GM19240 (cell line): ENCODE results near the gene SLN.

Experiments
- DNase-seq: peaks from one replicate; pipeline ENCODE4 v3.0.0; 2011; ENCODE audit warnings: low spot score; ENCODE audit not compliant: insufficient read length

Gene SLN

DNA sequence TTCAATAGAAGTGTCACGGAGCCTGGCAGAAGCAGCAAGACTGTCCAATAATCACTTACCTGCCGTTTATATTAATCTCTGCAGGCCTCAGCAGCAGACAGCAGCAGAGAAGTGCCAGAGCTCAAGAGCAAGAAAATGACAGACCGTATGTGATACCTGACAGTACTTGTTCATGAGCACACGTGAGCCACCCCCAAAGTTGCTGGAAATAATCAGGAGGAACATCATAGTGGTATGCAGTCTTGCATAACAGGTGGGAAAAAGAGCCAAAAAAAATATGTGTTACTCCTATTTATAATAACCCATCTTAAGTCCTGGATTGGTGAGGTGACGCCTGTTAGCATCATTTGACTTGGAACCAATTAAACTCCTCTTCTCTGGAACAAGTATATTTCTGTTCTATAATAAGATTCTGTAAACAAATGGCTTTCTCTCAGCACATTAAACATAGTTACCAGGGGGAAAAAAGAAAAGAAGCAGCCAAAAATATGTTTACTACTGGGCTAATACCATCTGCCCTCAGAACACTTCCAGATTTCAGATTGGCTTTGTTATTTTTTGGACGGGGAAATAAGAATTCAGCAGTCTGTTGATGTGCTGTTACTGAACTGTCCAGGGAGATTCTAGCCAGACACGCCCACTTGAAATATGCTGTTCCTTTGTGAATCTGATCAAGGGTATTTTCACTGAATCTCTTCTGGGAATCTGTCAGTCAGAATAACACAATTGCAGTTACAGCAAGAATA is 7.9 kb upstream of the SLN start:
- DNase-seq = no peak

DNA sequence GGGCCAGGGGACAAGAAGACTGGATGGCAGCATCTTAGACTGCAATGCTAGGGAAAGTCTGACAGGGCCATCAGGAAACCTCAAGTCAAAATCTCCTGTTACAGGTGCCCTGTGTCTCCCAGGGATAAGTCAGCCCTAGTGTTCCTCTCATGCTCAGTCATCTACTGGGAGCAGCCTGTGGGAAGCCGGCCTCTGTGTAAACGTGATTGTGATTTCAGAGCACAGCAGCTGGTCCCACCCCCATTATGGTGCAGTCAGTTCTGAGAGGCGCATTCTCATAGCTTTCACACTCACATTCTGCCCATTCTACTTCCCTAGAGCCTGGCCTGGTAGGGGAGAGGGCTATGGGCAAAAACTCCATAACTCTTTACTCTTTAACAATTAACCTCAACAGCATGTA is 7.2 kb upstream of the SLN start:
- DNase-seq = no peak

DNA sequence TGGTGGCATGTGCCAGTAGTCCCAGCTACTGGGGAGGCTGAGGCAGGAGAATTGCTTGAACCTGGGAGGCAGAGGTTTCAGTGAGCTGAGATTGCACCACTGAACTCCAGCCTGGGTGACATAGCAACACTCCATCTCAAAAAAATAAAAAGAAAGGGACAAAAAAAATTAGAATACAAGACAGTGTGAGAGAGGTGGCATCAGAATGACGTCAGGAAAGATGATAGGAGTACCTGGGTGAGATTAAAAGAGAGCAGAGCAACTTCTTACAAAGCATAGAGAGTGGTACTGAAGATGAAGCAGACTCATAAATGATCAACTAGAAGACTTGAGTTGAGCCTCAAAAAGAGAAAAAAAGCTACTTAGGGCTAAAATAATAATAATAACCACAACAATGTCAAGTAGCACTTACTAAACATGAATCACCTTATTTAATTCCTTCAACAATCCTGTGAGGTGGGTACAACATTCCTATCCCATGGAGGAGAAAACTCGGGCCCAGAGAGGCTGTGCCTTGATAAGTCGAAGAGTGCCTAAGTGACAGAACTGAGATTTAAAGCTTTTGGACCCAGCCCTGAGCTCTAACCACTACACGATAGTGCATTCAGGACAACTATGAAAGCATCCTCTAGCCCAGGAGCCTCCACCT is 5.2 kb upstream of the SLN start:
- no peak for DNase-seq

DNA sequence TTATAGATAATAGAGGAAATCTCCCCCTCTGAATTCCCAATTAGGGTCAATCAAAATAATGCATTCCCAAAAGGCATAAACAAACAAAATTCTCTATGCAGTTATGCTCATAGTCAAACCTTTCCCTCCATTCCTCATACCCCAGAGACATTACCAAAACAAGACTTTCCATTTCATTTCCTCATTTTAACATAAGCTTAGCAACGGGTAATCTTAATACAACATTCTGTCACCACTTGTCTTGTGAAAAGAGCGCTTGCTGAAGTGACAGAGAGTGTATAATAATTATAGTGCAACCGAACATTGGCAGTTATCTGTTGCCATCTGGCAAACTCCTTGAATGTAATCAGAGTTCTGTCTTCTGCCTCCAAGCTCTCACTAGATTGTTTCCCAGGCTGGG is 1.2 kb upstream of the SLN start:
- DNase-seq = no peak

DNA sequence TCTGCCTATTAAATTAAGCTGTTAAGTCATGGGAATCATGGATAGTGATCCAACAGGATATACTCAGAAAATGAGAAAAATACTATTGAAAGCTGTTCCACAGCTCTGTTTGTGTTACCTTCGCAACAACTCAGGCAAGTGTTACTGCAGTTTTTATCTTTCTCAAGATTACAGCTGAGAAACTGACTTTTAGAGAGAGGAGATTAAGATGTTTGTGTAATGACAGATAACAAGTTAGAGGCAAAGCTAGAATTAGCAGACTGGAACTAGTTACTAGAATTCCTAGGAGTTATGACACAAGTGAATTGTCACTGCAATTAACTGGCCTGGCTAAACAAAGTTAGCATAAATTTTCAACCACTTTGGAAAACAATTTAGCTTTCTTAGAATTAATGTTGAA is 1.6 kb downstream of the SLN start:
- DNase-seq = no peak

DNA sequence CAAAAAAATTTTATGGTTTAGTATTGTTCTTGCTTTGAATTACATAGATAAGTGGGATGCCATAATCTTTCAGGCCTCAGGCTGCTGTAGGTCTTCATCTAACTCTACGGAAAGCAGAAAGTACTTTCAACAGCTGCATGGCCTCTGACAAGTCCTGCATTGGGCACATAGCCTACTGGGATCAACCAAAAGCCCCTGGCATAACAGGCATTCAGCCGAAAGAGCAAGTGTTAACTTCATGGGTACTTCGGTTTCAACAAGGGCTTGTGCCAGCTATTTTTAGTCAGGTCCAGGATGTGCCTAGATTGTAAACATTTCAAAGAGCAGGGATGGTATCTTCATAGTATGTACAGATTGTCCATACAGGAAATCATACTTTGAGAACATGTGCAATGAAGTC is 3.1 kb downstream of the SLN start:
- DNase-seq = no peak

DNA sequence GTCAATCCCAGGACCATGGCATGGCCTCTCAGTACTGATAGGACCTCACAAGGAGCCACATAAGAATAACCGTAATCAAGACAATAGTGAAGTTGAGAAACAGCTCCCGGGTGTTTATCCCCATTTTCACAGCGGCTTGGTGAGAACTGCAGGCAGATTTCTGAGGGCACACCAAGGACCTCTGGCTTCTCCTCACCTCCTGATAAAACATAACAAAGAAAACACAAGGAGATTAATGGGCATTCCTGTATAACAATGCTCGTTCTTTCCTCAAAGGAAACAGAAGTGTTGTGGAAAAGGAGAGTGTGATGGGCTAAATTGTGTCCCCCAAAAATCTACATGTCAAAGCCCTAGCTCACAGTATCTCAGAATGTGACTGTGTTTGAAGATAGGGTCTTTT is 4.0 kb downstream of the SLN start:
- no peak for DNase-seq

DNA sequence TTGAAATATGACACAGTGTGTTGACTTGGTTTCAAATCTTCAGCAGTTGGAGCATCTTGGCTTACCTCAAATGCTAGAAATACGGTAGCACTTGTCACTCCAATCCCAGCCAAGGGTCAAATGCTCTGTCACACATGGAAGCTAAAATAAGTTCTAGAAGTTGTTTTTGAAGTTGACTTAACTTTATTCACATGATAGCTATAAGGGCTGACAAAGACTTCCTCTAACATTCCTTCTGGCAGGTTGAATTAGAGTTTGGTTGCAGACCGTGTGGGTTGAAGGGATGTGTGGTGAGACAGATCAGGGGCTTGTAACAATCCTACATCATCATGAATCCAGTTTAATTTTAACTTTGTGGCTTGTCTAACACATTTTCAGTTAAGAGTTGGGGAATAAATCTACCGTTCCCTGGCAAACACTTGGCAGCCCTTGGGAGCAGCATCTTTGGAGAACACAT is 4.6 kb downstream of the SLN start:
- no peak for DNase-seq

DNA sequence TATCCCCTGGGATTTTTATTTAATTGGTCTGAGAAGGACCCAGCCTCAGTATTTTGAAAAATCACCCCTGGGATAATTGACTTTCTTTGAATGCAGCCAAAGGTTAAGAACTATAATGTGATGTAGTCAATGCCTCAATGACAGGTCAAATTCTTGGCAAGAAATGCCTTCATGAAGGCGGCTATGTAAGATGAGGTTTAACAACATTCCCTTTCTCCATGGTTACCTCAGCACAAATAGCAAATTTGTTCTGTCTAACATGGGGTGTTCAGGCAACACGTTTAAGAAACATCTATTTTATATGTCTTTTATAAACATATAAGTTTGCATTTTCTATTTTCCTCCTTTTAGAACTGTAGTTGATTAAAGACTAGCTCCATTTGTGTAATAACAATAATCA is 5.3 kb downstream of the SLN start:
- DNase-seq = no peak

DNA sequence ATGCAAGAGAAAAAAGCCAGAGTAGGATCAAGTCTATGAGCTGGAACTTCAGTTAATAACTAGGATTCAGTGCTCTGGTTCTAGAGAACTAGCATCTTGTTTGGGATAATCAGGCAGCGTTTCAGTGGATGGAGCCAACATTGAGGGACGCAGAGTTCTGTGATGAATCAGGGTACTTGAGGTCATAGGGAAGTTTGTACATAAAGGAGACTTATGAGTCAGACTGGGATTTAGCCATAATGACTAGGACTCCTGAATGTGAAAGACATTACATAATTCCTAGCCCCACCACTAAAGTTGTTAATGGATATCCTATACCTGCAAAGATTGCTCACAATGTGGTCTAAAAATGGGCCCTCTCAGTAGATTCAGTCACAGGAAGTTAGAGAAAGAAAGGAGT is 6.8 kb downstream of the SLN start:
- DNase-seq = no peak

DNA sequence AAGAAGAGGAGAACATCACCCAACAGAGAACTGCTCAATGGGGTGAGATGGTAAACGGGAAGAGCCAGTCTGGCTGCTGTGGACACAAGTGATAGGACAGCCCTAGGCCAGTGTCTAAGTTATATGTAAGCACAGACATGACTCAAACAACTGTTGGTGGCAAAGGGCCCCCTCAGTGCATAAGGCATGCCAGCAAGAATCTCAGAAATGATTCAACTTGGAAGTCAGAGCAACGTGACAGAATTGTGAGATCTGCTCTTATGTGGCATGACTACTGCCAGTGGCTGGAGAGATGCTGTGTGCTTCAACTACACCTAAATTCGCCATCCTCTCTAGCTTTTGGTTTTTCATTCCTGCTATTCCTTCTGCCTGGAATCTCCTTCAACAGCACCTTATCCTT is 7.4 kb downstream of the SLN start:
- DNase-seq = no peak

DNA sequence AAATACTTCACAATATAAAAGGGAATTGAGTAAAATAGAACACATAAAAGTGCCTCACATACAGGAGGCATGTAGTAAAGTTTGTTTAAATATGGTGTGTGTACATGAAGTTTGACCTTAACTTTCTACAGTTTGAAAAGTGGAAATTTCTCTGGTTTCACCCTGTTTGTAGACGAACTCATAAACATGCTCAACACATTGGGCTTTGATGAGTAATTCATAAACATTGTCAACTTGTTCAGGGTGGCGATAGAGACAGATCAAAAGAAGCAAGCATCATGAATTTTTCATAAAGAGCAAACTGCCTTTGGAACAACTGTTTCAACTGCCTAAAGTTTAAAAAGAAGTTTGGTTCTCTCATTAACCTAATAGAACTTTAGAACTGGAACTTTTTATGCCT is 9.1 kb downstream of the SLN start:
- no peak for DNase-seq

DNA sequence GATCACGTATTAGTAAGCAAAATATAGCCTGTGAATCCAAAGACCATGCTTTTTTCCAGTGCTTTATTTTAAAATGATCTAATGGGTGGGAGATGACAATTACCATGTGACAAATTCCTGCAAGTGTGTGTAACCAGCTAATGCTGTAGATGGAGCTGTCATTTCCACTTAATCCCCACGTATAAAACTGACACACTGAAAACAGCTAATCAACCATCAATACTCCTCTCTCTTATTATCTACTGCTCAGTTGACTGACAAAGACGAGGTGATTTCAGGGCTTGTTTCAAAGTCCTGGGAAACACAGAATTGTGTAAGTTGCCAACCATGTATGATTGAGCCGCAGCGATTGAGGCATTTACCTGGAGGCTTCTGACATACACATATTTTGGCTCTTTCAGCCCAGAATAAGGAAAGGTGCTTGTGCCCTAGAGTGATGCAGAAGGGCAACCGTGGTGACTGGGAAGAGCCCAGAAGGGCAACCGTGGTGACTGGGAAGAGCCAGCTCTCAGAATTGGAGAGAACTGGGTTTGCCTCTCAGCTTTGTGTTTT is 9.7 kb downstream of the SLN start:
- DNase-seq = no peak

DNA sequence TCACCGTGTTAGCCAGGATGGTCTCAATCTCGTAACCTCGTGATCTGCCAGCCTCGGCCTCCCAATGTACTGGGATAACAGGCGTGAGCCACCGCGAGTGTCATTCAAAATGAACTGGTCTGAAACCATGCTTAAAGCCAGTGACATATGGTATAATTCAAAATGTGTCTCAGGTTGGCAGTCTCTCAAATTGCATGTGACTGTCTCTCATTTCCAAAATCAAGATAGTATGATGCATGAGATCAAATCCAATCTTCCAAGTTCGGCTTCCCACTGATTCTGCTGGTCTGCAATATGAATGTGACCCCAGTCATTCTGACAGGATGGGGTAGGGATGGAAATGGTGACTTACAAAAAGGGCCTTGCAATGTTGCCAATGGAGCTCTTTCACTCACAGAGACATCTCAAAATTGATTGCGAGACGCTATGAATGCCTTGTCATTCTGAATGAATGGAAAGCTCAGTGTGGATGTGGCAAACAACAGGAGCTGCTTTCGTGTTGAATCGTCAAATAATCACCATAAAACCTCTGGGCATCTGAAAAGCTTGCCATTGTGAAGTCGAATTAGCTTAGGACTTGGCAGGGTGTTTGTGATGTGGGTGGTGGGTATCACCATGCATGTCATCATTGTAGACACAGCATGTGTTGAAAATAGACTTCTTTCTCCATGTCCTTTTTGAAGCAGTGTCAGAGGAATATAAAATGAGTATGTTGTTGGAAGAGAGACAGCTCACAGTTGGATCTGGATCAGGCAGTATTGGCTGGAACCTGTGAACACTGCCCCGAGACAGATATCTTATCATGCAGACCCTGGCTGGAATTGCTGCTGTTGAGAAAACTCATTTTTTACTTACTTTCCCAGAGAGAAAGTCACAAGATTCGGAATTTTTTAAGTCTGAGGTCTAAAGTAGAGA is 12.2 kb downstream of the SLN start:
- DNase-seq = no peak

DNA sequence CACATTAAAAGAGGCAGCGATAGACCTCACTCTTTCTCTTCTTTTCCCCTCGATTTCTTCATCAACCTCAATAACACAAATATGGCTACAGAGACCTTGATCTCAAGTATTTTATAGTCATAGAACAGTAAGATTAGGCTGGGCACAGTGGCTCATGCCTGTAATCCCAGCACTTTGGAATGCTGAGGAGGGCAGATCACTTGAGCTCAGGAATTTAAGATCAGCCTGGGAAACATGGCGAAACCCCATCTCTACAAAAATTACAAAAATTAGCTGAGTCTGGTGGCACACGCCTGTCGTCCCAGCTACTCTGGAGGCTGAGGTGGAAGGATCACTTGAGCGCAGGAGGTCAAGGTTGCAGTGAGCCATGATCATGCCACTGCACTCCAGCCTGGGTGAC is 14.6 kb downstream of the SLN start:
- no peak for DNase-seq

DNA sequence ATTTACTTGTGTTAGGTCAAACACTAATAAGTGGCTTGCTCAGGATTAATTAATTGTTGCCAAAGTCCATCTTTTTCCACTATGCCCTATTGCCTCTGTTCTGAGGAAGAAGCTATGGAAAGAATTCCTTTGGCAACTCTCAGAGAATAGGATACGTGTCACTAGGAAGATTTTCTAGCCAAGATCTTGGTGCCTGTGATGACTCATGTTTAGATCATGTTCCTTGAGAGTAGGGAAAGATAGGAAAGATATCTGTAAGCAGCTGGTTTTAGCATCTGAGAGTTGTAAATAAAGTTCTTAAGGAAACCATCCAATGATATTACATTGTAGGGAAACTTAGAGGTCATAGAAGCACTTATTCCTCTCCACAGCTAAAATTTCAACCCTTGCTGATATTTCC is 15.7 kb downstream of the SLN start:
- DNase-seq = no peak

DNA sequence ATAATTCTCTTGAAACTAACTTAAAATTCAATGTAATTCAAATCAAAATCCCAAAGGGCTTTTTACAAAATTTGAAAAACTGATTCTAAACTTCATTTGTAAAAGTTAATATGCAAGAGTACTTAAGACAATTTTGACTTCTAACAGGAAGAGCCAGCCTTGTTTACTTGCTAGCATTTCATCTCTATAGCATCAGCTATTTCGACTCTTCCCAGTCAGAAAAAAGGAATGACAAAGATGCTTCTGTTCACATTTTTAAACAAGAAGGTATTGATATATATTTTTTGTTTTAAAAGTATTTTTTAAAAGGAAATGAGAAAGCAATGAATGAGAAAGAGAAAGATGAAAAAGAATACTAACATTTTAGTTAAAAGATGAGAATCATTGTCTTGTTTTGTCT is 16.4 kb downstream of the SLN start:
- DNase-seq = no peak

DNA sequence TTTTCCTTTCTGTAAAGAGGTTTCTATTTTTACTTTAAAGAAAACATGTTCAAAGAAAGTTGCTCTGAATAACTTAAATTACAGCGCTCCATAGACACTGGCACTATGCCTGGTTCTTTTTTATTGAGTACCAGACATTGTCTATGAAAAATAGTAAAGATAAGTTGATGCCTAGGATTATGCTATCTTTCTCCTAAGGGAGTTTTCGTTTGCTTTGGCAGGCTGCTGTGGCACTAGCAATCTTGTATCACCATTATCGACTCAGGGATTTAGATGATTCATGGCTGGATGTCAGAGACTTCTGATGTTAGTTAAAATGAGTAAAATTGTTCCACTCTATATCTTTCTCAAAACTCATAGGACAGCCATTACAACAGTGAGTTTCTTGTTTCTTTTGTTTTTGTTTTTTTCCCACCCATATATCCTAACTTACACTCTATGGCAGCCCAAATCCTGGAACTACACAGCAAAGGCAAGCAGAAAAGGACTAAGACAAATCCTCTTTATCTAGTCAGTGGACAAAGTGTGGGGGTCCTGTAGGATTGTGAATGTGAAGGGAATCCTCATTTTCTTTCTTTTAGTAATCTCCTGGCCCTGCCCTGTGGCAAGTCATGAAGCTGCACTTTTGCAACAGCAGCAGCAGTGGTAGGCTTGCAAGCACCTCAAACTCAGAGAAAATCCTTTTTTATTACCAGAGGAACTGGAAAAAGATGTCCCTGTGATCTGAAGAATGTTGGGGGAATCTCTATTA is 20.7 kb downstream of the SLN start:
- DNase-seq = no peak

DNA sequence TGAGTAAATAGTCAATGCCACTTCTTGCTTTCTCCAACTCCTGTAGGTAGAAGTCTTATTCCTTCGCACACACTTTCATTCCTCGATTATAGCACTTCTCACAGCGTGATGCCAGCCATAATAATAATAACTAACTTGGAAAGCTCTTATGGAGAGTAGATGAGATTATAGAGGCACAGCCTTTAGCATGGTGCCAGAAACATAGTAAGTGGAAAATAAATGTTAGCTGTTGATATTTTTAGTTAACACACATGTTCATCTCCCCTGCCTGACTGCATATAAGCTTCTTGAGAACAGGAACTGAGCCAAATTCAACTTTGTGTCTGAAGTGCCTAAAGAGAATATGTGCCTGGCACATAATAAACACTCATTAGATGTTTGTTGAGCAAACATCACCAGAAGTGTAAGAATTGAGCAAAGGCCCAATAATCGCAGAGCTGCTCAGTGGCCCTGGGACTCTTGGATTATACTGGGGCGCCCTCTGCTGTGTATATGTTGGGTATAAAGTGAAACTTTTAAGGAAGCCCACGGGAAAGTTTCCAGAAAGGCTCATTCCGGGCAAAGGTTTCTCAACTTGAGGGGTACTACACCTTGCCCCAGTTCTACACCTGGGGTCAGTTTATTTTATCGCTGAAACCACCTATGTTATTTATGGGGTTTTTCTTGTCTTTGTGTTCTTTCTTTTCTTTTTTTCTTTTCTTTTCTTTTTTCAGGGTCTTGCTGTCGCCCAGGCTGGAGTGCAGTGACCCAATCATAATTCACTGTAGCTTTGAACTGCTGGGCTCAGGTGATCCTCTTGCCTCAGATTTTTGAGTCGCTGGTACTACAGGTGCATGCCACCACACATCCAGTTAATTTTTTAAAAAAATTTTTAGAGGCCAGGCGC is 22.3 kb downstream of the SLN start:
- DNase-seq = no peak

DNA sequence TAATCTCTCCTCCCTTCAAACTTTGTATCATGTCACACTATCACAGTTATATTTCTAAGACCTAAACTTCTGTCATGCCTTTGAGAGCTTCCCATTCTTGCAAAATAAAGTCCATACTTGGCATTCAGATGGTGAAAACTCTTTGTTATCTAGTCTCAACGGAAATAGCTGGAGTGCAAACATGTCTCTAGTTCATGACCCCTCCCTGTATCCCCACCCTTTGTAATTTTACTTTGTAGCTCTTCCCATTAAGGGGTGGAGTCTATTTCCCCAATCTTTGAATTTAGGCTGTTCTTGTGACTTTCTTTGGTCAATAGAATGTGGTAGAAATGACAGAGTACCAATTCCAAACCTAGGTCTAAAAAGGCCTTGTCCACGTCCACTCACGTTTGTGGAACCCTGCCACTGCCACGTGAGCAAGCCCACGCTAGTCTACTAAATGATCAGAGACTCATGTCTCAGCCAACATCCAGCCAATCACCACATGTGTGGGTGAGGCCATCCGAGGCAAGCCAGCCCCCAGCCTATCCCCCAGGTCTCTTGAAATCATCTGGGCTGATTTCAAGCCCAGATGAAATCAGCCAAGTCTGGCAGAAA is 23.4 kb downstream of the SLN start:
- no peak for DNase-seq
